A204.1 (cell line): ENCODE measurements around the gene OBP2A.
"Not testable (repeated sequence)": the region's sequence is repeated elsewhere in the genome, so short reads cannot be mapped to it uniquely, and the experiment has no call there.

ENCODE experiments used
- FAIRE-seq: peaks from 2 replicates; lab custom pipeline; 2012; peaks lifted over from hg19 to GRCh38; lab: Jason Lieb, UNC

OBP2A gene

DNA sequence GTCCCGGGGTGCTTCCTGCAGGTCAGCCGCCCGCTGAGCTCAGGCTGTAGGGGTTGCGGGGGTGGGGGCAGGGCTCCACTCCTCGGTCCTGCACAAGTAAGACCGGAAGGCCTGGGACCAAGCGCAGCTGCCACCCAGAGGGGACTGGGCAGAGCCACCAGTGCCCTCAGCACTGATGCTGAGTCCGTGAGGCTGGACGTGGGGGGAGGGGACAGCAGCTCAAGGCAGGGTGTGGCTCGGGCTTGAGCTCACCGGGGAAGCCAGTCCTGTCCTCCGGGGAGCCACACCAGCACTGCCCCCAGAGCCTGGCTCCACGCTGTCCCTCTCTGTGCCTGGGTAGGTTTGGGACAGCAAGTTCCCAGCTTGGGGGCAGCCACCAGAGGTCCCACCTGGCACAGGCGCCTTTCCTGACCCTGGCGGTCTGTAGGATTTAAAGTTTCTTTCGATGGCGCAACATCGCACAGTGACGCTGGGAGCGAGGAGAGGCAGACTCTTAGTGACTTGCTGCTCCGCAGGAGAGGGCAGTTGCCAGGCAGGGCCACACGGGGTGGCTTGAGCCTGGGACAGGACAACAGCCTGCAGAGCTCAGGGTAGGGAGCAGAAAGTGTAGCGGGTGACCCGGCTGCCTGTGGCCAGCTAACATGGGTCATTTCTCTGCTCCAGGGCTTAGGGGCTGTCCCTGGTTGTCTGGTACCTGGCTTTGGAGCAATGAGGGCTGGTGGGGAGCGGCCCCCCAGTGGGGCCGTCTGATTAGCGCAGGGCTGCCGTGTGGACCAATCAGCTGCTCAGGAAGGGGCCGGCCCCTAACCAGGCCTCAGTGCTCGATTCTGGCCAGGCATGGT lies 19.0 kb upstream of the OBP2A start:
- FAIRE-seq, result no peak

DNA sequence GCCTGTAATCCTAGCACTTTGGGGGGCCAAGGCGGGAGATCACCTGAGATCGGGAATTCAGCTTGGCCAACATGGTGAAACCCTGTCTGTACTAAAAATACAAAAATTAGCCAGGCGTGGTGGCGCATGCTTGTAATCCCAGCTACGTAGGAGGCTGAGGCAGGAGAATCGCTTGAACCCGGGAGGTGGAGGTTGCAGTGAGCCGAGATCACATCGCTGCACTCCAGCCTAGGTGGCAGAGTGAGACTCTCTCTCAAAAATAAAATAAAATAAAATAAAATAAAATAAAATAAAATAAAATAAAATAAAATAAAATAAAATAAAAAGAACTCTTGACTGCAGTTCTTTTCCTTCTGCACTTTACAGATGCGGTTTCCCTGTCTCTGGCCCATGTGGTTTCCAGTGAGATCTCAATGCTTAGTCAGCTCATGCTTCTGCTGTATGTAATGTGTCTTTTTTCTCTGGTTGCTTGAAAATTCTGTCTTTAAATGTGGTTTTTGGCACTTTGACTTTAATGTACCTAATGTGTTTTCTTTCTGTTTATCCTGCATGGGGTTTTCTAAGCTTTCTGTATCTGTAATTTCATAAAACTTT lies 17.0 kb upstream of the OBP2A start:
- not testable (repeated sequence) for FAIRE-seq

DNA sequence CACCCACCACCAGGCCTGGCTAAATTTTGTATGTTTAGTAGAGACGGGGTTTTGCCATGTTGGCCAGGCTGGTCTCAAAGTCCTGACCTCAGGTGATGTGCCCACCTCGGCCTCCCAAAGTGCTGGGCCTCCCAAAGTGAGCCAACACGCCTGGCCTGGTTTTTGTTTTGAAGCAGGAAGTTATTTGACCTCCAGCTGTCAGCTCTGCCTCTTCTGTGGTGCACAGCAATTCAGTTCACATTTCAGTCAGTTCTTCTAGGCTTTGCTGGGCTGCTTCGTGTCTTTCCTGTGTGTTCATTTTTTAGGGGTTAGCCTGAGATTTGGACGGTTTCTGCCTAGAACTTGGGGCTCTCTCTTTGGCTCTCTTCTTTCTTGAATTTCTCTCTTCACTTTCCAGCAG lies 15.8 kb upstream of the OBP2A start:
- no peak for FAIRE-seq

DNA sequence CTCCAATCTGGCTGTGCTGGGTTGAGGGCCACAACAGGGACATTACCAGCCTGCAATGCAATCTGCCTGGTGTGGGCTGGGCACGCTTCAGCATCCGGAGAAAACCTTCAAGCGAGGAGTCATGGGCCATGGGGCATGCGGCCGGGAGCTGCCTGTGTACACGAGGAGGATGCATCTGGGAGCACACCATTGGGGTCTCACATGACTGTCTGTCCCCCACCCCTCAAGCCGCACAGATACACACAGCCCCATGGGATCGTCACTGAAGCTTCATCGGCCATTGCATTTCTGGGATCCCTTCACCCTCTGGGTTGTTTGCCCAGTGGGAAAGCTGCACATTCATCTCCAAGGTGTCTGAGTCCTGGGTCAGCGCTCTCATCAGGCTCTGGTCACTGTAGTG lies 14.8 kb upstream of the OBP2A start:
- FAIRE-seq, result no peak

DNA sequence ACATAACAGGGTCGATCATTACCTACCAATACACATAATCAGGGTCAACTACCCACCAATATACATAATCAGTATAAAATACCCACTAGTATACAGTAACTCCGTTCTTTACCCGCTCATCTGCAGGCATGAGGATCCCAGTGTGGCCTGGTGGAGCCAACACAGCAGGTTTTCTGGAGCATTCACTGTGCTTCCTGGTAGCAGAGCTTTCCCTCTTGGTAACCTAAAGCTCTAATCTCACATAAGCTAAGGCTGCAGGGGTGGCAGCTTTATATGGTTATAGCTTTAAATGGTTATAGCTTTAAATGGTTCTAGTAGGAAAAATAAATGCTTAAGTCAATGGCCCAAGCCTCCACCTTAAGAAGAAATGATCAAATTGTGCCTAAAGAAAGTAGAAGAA lies 12.8 kb upstream of the OBP2A start:
- FAIRE-seq, result no peak

DNA sequence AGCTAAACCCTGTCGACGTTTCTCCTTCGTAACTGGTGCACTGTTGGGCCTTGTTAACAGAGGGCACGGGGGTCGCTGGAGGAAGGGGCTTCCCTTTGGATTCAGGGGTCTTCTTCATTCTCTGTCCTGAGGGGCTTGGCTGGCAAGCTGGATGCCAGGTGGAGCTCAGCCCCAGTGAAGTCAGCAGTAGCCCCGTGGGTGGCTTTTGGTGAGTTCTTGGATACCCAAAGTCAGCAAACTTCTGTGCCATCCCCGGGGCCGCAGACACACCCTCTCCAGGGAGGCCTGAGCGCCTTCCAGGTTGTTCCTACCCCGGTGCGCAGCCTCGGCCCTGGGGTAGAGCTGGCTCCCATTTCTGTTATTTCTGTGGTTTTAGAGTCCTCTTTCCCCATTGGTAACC lies 12.3 kb upstream of the OBP2A start:
- no peak for FAIRE-seq

DNA sequence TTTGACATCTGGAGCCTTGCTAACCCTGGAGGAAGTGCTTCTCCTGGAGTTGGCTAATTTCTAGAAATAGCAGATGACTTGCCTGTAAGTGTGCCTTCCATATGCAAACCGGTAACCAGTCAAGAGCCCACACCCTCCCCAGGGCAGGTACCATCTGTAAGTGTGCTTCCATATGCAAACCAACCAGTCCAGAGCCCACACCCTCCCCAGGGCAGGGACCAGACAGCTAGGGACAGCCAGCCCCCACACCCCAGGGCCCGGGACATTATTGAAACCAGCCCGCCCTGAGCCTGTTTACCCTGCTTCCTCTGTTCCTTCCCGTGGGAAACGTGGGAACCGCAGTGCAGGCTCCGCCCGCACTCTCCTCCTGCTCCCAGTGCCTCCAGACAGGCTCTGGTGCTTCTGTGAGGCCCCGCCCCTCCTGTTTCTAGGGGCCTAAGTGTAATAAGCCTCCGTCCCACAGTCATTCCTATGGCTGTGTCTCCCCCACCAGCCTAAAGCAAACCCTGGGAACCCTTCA lies 11.7 kb upstream of the OBP2A start:
- FAIRE-seq, result not testable (repeated sequence)

DNA sequence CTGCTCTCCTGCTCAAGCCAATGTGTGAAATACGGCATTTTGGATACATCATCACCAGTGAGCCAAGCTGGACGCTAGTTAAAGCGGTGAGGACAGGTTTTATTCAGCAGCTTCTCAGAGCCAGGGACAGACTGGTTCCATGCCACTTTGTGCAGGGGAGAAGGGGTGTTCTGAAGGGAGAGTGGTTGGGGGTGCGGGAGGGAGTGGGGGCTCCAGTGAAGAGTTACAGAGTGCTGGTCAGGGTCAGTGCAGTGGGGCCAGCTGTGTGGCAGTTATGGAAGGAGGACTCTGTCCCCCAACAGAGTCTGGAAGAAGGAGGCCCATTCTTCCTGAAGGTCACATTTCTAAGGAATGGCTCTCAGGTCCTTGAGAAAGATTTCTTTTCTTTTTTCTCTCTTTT lies 11.1 kb upstream of the OBP2A start:
- not testable (repeated sequence) for FAIRE-seq

DNA sequence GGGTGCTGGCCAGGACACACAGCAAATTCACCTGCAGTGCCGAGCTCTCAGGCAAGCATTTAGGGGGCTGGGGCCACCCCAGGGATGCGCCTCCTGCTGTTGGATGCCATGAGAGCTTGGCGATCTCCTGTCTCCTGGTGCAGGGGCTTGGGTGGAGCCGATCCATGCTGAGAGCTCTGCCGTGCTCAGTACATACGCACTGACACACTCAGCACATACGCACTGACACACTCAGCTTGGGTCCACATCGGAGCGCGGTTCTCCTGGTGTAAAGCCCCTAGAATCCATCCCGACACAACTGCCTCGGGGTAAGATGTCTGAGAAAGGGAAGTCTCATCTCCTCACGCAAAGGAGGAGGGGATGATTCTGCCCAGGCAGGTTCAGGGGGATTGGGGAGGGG lies 10.3 kb upstream of the OBP2A start:
- not testable (repeated sequence) for FAIRE-seq

DNA sequence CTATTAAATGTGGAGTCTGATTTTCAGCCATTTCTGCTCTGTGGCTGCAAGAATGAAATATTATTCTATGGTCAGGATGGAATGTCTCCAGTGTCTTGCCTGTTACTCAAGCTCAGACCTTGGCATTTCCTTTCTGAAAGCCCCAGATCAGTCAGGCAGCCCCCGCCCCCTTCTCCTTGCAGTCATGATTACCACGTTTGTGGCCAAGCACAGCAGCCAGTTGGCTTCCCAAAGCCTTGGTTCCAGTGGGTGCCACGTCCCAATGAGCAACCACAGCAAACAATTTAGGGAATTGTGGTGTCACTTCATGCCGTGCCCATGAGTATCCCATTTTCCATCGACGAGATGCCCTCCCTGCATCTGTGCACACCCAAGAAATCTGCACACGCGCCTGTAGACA lies 9.7 kb upstream of the OBP2A start:
- no peak for FAIRE-seq

DNA sequence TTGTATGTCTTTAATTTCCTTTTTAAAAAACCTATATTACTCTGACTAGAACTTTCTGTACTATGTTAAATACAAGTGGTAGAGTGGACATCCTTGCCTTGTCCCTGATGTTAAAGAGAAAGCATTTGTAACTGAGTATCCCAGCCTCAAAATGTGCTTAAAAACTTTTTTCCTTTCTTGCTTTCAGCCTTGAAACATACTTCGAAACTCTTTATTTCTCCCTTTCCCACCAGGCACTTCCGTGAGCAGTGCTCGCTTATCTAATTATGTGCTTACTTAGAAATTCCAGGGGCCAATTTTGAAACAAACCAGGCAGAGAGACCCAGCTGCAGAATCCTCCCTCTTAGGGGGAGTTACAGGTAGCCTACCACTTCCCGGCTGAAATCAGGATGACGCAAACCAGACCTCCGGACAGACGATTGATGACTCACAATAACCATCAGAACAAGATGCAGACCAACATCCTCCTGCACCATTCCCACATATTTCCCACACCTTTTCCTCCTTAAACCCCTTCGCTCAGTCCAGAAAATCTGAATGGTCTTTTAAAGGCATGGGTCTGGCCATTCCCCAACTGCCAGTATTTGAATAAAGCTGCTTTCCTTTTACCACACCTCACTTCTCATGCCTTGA lies 2.5 kb upstream of the OBP2A start:
- not testable (repeated sequence) for FAIRE-seq

DNA sequence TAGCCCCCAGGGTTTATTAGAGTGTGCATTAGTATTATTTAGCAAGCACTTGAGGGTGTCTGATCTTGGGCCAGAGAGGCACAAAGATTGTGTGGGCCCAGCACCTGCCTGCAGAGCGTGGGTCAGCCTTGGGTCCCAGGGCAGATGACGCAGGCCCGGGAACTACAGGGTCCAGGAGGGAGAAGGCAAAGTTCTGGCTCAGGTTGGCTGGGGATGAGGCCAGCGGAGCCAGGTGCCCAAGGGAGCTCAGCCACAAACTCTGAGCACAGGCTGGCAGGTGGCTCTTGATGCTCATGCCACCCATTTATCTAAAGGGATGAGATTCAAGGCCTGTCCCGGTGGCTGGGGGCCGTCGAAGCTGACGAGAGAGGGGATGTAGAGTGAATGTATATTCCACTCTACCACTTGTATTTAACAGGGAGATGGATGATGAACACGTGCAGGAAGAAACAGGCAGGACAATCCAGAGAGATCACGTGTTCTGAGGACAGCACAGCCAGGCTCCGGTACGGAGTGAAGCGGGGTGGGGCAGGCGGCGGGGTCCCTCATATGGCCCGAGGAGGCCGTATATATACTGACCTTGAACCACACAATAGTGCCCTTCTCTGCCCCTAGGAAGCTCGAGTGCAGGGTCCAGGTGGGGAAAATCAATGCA lies 818 bp upstream of the OBP2A start:
- FAIRE-seq, result no peak

DNA sequence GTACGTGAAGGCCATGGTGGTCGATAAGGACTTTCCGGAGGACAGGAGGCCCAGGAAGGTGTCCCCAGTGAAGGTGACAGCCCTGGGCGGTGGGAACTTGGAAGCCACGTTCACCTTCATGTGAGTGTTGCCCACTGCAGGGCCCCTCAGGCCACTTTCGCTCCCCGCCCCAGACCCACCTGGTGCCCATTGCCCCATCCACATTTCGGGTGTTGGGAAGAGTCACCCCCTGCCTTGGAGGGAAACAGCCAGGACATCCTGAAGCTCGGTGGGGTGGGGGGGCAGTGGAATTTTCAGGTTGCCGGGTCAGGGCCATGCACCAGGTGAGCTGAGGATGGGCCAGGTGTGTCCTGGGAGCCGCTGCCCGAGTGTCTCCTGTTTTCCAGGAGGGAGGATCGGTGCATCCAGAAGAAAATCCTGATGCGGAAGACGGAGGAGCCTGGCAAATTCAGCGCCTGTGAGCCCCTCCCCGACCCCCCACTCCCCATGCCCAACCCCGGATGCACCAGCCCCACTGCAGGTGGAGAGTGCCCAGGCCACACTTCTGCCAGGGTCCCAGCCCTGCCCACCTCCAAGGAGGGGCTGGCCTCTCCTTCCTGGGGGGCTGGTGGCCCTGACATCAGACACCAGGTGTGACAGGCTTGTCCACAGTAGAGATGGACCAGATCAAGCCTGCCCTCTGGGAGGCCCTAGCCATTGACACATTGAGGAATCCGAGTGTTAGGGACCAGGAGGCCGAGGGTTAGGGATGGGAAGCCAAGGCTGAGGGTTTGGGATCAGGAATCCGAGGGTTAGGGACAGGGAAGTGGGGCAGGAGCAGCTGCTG lies 1.1 kb downstream of the OBP2A start:
- not testable (repeated sequence) for FAIRE-seq

DNA sequence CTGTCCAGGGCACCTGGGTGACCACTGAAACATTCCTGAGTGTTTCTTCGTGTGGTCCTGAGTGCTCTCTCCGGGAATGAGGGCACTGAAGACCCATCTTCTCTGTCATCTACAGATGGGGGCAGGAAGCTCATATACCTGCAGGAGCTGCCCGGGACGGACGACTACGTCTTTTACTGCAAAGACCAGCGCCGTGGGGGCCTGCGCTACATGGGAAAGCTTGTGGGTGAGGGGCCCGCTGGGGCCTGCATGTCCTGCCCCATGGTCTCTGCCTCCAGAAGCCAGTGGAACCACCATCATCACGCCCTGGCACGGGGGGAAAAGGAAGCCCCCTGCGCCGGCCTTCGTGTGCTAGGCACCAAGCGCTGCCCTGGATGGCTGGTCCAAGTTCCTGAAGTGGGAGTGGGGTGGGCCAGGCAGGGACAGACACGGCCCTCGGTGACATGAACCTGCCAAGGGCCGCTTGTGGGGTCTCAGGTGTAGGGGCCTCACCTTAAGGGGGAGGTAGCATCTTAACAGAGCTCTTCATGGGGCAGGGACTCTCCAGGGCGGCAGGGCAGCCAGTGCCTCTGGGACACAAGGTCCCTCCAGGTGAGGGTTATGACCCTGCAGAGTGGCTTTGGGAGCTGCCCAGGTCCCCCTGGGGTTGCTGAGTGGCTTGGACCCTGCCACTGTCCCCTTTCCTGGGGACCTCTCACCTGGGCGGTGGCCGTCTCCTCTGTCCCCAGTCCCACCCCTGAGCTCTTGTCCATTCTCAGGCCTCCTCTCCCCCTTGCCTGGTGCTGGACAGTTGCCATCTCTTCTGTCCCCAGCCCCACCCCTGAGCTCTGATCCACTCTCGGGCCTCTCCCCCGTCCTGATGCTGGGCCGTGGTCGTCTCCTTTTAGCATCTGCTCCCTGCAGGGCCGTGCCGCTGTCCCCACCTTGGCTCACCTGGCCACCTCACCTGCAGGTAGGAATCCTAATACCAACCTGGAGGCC lies 2.1 kb downstream of the OBP2A start:
- no peak for FAIRE-seq

DNA sequence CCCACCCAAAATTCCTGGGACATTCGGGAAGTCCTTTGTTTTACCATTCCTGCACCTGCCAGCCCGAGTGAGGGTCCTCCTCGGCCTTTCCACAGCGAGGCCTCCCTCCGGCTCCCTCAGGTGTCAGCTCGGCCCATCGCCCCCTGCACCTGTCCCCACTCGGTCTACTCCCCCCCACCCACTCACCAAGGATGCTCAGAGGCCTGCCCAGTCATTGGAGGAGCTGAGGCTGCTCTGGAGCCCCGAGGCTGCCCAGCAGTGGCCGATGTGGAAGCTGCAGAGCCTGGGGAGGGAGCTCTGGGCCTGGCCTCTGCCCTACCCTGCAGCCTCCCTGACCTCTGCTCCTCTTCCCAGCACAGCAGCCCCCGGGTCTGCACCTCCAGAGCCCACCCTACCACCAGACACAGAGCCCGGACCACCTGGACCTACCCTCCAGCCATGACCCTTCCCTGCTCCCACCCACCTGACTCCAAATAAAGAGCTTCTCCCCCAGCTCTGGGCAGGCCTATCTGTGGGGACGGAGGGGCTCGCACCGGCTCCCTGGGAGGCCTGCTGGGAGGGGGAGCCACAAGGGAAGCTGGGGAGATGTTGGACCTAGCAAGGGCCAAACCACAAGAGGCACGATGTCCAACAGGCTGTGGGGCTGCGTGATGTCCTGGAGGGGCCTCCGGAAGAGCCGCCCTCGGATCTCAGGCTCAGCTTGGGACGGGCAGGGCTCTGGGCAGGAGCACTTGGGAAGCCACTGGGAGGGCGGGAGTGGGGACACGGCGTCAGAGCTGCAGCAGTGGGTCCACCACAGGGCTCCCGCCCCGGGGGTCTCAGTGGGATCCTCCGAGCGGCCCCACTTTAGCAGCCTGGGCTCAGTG lies 3.8 kb downstream of the OBP2A start:
- FAIRE-seq, result not testable (repeated sequence)

DNA sequence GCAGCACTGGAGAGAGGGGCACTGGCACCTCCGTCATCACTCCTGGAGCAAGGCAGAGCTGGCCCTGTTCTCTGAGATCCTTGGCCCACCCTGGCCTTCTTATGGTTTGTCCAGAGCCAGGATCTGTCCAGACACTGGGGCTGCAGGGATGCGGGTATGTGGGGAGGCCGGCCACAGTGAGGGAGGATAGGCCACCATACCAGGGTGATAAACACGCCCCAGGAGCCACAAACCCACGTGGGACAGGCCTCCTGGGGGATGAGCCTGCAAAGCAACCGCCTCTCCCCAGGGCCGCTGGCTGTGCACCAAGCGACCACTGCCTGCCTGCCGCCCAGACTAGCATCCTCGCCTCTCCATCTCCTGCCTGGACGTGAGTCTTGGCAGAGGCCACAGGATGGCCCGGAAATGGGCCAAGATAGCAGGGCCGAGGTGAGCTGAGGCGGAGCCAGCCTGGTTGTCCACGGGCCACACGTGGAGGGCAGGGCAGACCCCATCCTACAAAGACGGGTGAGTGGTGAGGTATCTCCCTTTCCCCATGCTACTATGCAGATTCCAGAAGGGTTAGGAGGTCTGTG lies 4.5 kb downstream of the OBP2A start:
- no peak for FAIRE-seq

DNA sequence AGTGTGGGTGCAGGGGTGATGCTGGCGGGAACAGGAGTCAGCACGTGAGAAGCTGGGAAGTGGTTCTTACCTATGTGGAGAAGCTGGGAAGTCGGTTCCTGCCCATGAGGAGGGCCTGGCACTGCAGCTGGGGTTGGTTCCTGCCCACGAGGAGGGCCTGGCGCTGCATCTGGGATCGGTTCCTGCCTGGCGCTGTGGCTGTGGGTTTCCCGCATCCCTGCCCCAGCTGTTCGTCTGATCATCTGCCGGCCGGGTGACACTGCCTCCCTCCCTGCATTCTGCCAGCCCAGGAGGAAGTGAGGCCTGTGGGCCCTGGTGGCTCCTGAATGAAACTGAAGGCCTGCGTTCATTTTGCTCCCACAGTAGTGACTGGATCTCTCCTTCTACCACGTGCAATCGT lies 5.1 kb downstream of the OBP2A start:
- no peak for FAIRE-seq

DNA sequence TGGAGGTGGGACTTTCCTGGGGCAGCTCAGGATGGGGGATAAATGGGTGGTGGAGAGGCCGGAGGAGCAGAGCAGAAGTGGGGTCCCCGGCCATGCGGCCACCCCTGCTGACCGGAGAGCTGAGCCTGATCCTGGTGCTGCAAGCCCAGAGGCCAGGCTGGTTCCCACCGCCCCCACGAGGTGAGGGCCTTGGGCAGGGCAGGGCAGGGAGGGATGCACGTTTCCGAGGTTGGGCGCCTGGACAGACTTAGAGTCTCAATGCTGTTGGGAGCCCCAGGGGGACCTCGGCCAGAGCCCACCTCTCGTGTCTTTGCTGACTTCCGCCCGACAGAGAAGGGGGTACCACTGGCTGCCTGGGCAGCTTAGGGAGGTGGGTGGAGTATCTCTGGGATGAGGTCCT lies 5.5 kb downstream of the OBP2A start:
- no peak for FAIRE-seq

DNA sequence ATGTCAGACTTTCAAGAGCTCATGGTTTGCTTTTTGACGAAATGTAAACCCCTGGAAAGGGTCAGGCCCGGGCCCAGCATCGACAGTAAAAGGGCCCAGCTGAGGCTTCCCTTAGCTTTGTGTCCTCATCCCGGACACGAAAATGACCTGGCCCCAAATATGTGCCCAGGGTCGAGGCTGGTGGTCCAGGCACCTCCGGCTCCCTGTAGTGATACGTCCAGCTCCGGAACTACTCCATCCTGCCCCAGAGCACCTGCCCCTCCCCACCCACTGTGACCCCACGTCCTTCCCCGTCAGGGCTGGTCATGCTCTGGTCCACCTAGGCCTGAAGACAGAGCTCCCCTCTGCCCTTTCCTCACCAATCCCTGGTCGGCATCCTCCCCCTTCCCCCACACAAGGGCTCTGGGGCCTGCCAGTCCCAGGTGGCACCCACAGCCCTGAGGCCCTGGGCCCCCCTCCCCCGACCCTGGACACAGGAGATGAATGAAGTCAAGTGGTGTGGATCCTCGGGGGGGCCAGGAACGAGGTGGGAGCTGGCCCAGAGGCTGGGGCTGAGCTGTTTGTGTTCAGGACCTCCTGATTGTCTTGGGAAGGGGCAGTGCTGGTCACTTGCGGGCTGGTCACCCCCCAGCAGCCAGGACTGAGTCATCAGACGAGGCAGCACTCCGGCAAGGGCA lies 6.2 kb downstream of the OBP2A start:
- no peak for FAIRE-seq
